Cardiac fibroblast (primary cell): ENCODE data around the gene ZNRF1.
"Not testable (repeated sequence)": the region's sequence is repeated elsewhere in the genome, so short reads cannot be mapped to it uniquely, and the experiment has no call there.

Experiments used
- DNase-seq, 2 donors: peaks; one replicate each; pipeline versions ENCODE4 v3.0.0 to v3.0.0-alpha.2; 2010; ENCODE audit warnings: low read depth in 2 of 2
- H3K4me3 ChIP-seq, 2 donors: replicated peaks in 1 of 2; 1 replicate in 1 of 2; 2 replicates in 1 of 2; pipeline ENCODE4 v1.5.1; 2011; ENCODE audit warnings: low read depth in 2 of 2, low read length in 2 of 2, mild to moderate bottlenecking in 2 of 2, moderate library complexity in 1 of 2
- CTCF ChIP-seq: IDR thresholded peaks from one replicate; pipeline ENCODE4 v1.5.1; 2011; ENCODE audit warnings: low read depth, mild to moderate bottlenecking, low read length, inconsistent platforms

Gene ZNRF1

GRCh38 chr16:75089486-75090202 lies 90.8 kb downstream of the ZNRF1 start:
- no peak for DNase-seq
- no peak overlapping the region for H3K4me3 ChIP-seq
- no peak for TF ChIP-seq CTCF

- DNase-seq, H3K4me3 ChIP-seq: not testable (repeated sequence)
Measured at GRCh38 chr16:75090899-75091298, 92.1 kb downstream of the ZNRF1 start.

- H3K4me3 ChIP-seq: not testable (repeated sequence)
- DNase-seq: peak in 1 of 2 donors; percentile 25
Measured at GRCh38 chr16:75091619-75092018, 92.8 kb downstream of the ZNRF1 start.

- no peak for DNase-seq
- H3K4me3 ChIP-seq: no peak overlapping the region
- no peak for TF ChIP-seq CTCF
Measured at GRCh38 chr16:75092777-75093176, 94.0 kb downstream of the ZNRF1 start.

GRCh38 chr16:75093598-75094540 lies 95.0 kb downstream of the ZNRF1 start:
- DNase-seq: no peak
- H3K4me3 ChIP-seq: no peak overlapping the region
- TF ChIP-seq CTCF: no peak

- no peak for DNase-seq
- H3K4me3 ChIP-seq: no peak overlapping the region
- TF ChIP-seq CTCF: no peak
Measured at GRCh38 chr16:75095204-75095621, 96.4 kb downstream of the ZNRF1 start.

GRCh38 chr16:75096656-75097055 lies 97.8 kb downstream of the ZNRF1 start:
- peak; percentile 38 for TF ChIP-seq CTCF
- no peak overlapping the region for H3K4me3 ChIP-seq
- no peak for DNase-seq
